NB4 (cell line): ENCODE results near the gene EXD1.
A peak's percentile ranks its signal among the peaks of the same experiment; 100 is the strongest.
"Not testable (repeated sequence)": the region's sequence is repeated elsewhere in the genome, so short reads cannot be mapped to it uniquely, and the experiment has no call there.

Experiments
- DNase-seq: peaks from one replicate; pipeline ENCODE4 v3.0.0; 2010; ENCODE audit warnings: low read depth
- H3K4me3 ChIP-seq: one replicate; pipeline ENCODE4 v1.5.1; 2011; ENCODE audit warnings: mild to moderate bottlenecking, low read depth, low read length, moderate library complexity
- CTCF ChIP-seq: IDR thresholded peaks from one replicate; pipeline ENCODE4 v1.5.1; 2012; ENCODE audit warnings: low read depth, low read length
- MAX ChIP-seq: IDR thresholded peaks from 2 replicates; pipeline ENCODE4 v1.6.1; 2011; ENCODE audit warnings: low read depth, low read length
- MYC ChIP-seq: IDR thresholded peaks from 2 replicates; pipeline ENCODE4 v1.6.1; 2011; ENCODE audit warnings: low read depth, low read length
- POLR2A ChIP-seq: IDR thresholded peaks from 2 replicates; pipeline ENCODE4 v1.6.1; 2011; ENCODE audit warnings: mild to moderate bottlenecking; ENCODE audit not compliant: insufficient read length; ENCODE audit errors: extremely low read depth

Gene EXD1

GRCh38 chr15:41263891-41264351 lies 33.4 kb upstream of the EXD1 start:
- H3K4me3 ChIP-seq = no peak overlapping the region
- TF ChIP-seq MAX = peak; percentile 56
- no peak for TF ChIP-seq CTCF
- peak; percentile 44 for DNase-seq

GRCh38 chr15:41262571-41262970 lies 32.0 kb upstream of the EXD1 start:
- H3K4me3 ChIP-seq = no peak overlapping the region
- DNase-seq = no peak
- TF ChIP-seq POLR2A = no peak
- TF ChIP-seq MAX = no peak
- no peak for TF ChIP-seq CTCF
- no peak for TF ChIP-seq MYC

GRCh38 chr15:41260924-41261323 lies 30.4 kb upstream of the EXD1 start:
- DNase-seq, H3K4me3 ChIP-seq: not testable (repeated sequence)

- DNase-seq = no peak
- TF ChIP-seq MAX (no peak), CTCF (no peak), MYC (no peak), POLR2A (no peak)
- no peak overlapping the region for H3K4me3 ChIP-seq
Observed at GRCh38 chr15:41259546-41260189, 29.1 kb upstream of the EXD1 start.

GRCh38 chr15:41258750-41259471 lies 28.4 kb upstream of the EXD1 start:
- no peak overlapping the region for H3K4me3 ChIP-seq
- peak; percentile 75 for DNase-seq
- no peak for TF ChIP-seq MYC
- no peak for TF ChIP-seq CTCF
- TF ChIP-seq MAX = no peak
- no peak for TF ChIP-seq POLR2A

GRCh38 chr15:41256577-41257038 lies 26.1 kb upstream of the EXD1 start:
- TF ChIP-seq CTCF (no peak), MAX (no peak), MYC (no peak), POLR2A (no peak)
- peak; percentile 39 for DNase-seq
- no peak overlapping the region for H3K4me3 ChIP-seq
